ENCODE measurements around the gene RAP1GAP2. TPM values are rescaled to one million over a fixed set of nuclear protein-coding genes. Genes with fewer than 3 reads are reported as not detected.

Gene RAP1GAP2
- total RNA-seq, 1 experiment from 2014 or later = 72.8 TPM

GRCh38 chr17:2755891-2756724, 40.1 kb upstream of the RAP1GAP2 start (continued):
- no peak for TF ChIP-seq MXD4 (CRISPR knock-in tag; IDR thresholded peaks at IDR 0.05; ENCODE audit: borderline replicate concordance)
- TF ChIP-seq JAZF1 (CRISPR knock-in tag; IDR thresholded peaks at IDR 0.05) = no peak
- TF ChIP-seq PRDM15 (CRISPR knock-in tag; IDR thresholded peaks at IDR 0.05) = no peak
- TF ChIP-seq CBFB (CRISPR knock-in tag; IDR thresholded peaks at IDR 0.05; ENCODE audit: low read depth) = no peak
- TF ChIP-seq ZNF425 (CRISPR knock-in tag; conservative IDR thresholded peaks at IDR 0.05) = no peak
- TF ChIP-seq KAT7 (CRISPR knock-in tag; IDR thresholded peaks at IDR 0.05; ENCODE audit: borderline replicate concordance) = 0 out of 2 replicates have a peak, but pooled peaks have one; percentile 36
- TF ChIP-seq TP53 (CRISPR knock-in tag; IDR thresholded peaks at IDR 0.05) = no peak
- TF ChIP-seq RELA (CRISPR knock-in tag; IDR thresholded peaks at IDR 0.05; ENCODE audit: borderline replicate concordance) = no peak
- TF ChIP-seq FOXP1 (CRISPR knock-in tag; IDR thresholded peaks at IDR 0.05; ENCODE audit: borderline replicate concordance) = peak; percentile 26; the same call in 1 of the 2 replicates
- TF ChIP-seq ZMAT4 (CRISPR knock-in tag; IDR thresholded peaks at IDR 0.05) = no peak
- TF ChIP-seq CTCF (IDR thresholded peaks at IDR 0.05) = no peak
- no peak for TF ChIP-seq SMAD3 (CRISPR knock-in tag; IDR thresholded peaks at IDR 0.05; ENCODE audit: borderline replicate concordance)
- no peak for TF ChIP-seq ZNF416 (CRISPR knock-in tag; IDR thresholded peaks at IDR 0.05)
- no peak for TF ChIP-seq ZNF532 (CRISPR knock-in tag; IDR thresholded peaks at IDR 0.05; ENCODE audit: borderline replicate concordance)
- TF ChIP-seq ZBTB21 (CRISPR knock-in tag; IDR thresholded peaks at IDR 0.05; ENCODE audit: borderline replicate concordance) = no peak
- TF ChIP-seq ZNF138 (CRISPR knock-in tag; conservative IDR thresholded peaks at IDR 0.05) = 0 out of 2 replicates have a peak, but pooled peaks have one; percentile 33
- TF ChIP-seq ATF3 (CRISPR knock-in tag; conservative IDR thresholded peaks at IDR 0.05) = no peak
- peak; percentile 76 for TF ChIP-seq USF2 (CRISPR knock-in tag; IDR thresholded peaks at IDR 0.05)
- no peak for TF ChIP-seq JUN (CRISPR knock-in tag; IDR thresholded peaks at IDR 0.05)
- no peak for TF ChIP-seq CDX4 (CRISPR knock-in tag; IDR thresholded peaks at IDR 0.05; ENCODE audit: borderline replicate concordance)
- TF ChIP-seq IRF1 (CRISPR knock-in tag; IDR thresholded peaks at IDR 0.05) = no peak
